HG03571 (cell line): Measurements from ENCODE around the gene TUBB4A.

Source experiments
- ATAC-seq: cut with Tn5 transposase; IDR thresholded peaks from one replicate; pipeline ENCODE4 v1.9.1; 2021; ENCODE audit not compliant: unreplicated experiment

Gene TUBB4A

GRCh38 chr19:6498294-6499036 lies 3.6 kb downstream of the TUBB4A start:
- ATAC-seq = no peak

- no peak for ATAC-seq
Measured at GRCh38 chr19:6495947-6496346, 6.2 kb downstream of the TUBB4A start.

- ATAC-seq = no peak
Measured at GRCh38 chr19:6494438-6495036, 7.6 kb downstream of the TUBB4A start.

- ATAC-seq = no peak
Measured at GRCh38 chr19:6491802-6492592, 10.1 kb downstream of the TUBB4A start.

- no peak for ATAC-seq
Measured at GRCh38 chr19:6490134-6490533, 12.0 kb downstream of the TUBB4A start.

- no peak for ATAC-seq
Measured at GRCh38 chr19:6489278-6490061, 12.6 kb downstream of the TUBB4A start.

- no peak for ATAC-seq
Measured at GRCh38 chr19:6484831-6485230, 17.3 kb downstream of the TUBB4A start.

GRCh38 chr19:6484230-6484629 lies 17.9 kb downstream of the TUBB4A start:
- no peak for ATAC-seq

- ATAC-seq = no peak
Measured at GRCh38 chr19:6483235-6483634, 18.9 kb downstream of the TUBB4A start.

- no peak for ATAC-seq
Measured at GRCh38 chr19:6482343-6482686, 19.8 kb downstream of the TUBB4A start.

GRCh38 chr19:6481541-6482342 lies 20.4 kb downstream of the TUBB4A start, which contains the start of gene DENND1C:
TSS of gene DENND1C (minus strand) at chr19:6481787. CDS start at chr19:6481695, 92 bp downstream.
- ATAC-seq = peak; percentile 62

GRCh38 chr19:6480848-6481415 lies 21.2 kb downstream of the TUBB4A start:
- peak; percentile 30 for ATAC-seq

- no peak for ATAC-seq
Measured at GRCh38 chr19:6479836-6480398, 22.2 kb downstream of the TUBB4A start.

GRCh38 chr19:6478815-6479214 lies 23.3 kb downstream of the TUBB4A start:
- no peak for ATAC-seq

GRCh38 chr19:6476896-6477431 lies 25.1 kb downstream of the TUBB4A start:
- no peak for ATAC-seq

GRCh38 chr19:6476155-6476895 lies 25.8 kb downstream of the TUBB4A start:
- no peak for ATAC-seq

- ATAC-seq = no peak
Measured at GRCh38 chr19:6475321-6476108, 26.6 kb downstream of the TUBB4A start.

- ATAC-seq = no peak
Measured at GRCh38 chr19:6473647-6474046, 28.5 kb downstream of the TUBB4A start.
